GM21825 (cell line): ENCODE data around the gene SLC26A9.
"Not testable (repeated sequence)": the region's sequence is repeated elsewhere in the genome, so short reads cannot be mapped to it uniquely, and the experiment has no call there.

Experiments
- ATAC-seq: cut with Tn5 transposase; IDR thresholded peaks from one replicate; pipeline ENCODE4 v1.9.1; 2021; ENCODE audit warnings: mild to moderate bottlenecking, moderate library complexity; ENCODE audit not compliant: unreplicated experiment

Gene SLC26A9

DNA sequence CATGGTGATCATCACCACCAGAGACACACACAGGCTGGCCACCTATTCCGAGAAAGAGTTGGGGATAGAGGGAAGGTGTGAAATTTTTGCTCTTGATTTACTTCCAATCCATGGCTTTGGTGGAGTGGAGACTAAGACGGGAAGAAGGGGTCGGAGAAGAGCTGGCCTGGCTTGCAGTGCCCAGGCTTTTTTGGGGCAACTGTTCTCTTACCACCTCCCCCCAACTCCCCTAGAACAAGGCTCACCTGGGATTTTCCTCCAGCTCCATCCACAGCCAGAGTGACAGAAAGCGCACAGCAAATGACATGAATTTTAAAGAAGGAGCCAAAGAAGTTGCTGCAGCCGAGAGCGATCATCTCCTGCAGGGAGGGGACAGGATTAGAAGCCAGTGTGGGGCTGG is 16.0 kb downstream of the SLC26A9 start:
- no peak for ATAC-seq

DNA sequence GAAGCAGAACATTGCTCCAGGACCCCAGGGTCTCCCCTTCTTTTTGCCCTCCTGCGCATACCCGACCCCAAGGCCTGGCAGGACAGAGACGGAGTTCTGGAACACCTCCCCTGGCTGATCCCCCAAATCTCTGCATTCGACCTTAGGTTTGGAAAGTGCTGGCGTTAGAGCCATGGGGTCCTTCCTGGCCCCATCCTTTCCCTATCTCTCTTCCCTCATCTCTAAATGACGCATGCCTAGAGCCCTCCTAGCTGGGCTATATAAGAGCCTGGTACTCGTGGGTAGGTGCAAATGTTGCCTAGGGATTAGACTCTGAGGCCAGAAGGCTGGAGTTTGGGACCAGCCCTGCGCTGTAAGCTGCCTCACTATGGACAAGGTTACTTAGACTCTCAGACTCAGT is 16.6 kb downstream of the SLC26A9 start:
- no peak for ATAC-seq

- ATAC-seq = no peak
These were observed 17.0 kb downstream of the SLC26A9 start for GRCh38 chr1:205926213-205926612.

DNA sequence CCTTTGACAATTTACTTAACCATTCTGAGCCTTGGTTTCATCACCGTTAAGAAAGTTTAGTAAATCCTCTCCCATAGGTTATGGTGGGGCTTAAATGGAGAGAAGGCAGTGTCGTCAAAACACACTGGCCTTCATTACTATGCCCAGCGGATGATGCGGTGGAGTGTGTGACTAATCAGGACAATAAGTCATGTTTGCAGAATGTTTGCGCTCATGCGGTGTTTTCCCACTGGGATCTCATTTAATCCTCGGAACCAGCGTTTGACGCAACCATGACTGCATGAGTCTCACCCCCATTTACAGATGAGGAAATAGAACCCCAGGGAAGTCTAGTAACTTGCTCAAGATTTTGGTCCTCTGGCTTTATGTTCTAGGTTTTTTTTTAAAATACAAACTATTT is 17.5 kb downstream of the SLC26A9 start:
- ATAC-seq = no peak

DNA sequence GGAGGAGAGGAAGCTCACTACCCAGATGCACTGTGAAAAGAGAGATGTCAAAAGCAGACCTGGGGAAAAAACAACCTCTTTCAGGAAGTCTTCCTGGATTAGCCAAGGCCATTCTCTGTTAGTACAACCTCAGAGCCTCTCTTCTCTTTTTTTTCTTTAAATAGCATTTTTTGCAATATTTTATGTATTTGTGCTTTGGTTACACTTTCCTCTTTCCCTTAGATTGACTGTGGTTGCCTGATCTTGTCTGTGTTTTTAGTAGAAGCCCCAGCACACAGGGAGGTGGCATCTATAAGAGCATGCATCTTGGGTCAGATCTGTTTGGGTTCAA is 18.8 kb downstream of the SLC26A9 start:
- ATAC-seq = no peak

GRCh38 chr1:205923651-205924459 is 19.4 kb downstream of the SLC26A9 start:
- ATAC-seq = no peak

DNA sequence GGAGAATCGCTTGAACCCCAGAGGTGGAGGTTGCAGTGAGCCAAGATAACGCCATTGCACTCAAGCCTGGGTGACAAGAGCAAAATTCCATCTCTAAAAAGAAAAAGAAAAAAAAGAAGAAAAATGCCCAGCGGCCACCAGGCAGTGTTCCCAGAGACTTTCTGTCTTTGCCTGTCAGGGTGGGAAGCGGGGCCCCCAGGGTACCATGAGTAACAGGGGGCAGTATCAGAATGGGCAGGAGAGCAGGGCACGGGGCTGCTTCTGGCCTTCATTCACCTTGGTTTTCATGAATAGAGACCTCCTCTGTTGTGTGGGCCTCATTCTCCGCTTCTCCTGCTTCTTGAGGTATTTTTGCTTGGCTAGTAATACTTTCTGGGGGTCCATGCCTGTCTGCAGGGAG is 20.4 kb downstream of the SLC26A9 start:
- no peak for ATAC-seq

DNA sequence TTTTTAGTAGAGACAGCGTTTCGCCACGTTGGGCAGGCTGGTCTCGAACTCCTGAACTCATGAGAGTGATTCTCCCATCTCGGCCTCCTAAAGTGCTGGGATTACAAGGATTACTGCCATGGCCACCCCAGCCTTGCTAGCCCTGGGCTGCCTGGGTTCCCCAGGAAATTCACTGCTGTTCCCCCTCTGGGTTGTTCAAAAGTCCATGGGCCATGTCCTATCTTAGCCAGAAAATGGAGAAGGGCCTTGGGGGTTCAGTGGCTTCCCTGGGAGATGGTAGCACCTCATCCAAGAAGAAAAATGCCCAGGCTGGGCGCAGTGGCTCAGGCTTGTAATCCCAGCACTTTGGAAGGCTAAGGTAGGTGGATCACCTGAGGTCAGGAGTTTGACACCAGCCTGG is 20.9 kb downstream of the SLC26A9 start:
- no peak for ATAC-seq

- ATAC-seq = no peak
These were observed 21.7 kb downstream of the SLC26A9 start for GRCh38 chr1:205921570-205921909.

DNA sequence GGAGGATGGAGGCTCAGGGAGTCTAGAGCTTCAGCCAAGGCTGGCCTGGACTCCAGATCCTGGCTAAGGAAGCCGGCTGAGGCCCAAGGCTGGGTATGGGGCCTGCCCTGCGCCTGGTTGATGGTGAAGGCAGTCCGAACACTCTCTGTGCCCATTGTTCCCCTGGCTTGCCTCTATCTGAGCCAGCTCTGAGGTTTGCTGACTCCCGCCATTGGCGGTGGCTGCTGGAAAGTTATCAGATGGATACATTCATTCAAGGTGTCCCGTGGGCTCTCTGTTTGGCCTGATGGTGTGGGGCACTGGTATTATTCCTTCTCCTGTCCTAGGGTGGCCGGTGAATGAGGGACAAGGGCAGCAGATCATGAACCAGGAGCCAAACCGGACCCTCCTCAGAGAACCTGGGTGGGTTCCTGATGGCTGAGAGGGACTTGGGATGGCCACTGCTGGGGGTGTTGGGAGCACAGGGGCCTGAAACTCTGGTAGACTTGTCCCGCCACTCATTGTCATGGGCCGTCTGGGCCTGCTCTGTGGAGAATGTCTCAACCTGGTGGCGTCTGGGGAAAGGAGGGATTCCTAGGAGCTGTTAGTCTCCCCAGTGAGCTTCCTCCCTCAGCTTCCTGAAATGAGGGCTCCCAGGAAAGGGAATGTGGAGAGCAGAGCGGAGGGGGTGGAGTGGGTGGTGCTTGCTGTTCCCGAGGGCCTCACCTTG is 22.2 kb downstream of the SLC26A9 start:
- ATAC-seq = no peak

DNA sequence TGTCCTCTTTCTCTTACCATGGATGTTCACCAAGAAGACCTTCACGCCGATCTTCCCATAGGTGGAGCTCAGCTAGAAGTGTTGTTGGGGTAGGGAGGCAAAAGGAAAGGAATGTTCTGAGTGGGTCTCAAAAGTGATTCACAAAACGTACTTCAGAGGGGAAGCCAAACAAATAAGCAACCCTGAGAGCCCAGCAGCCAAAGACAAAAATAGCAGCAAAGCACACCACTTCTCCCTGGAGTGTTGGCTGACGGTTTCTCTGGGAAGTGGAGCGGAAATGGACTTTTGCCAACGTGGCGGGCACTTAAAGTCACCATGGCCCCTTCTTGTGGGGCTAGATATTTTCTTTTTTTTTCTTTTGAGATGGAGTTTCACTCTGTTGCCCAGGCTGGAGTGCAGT is 23.1 kb downstream of the SLC26A9 start:
- no peak for ATAC-seq

DNA sequence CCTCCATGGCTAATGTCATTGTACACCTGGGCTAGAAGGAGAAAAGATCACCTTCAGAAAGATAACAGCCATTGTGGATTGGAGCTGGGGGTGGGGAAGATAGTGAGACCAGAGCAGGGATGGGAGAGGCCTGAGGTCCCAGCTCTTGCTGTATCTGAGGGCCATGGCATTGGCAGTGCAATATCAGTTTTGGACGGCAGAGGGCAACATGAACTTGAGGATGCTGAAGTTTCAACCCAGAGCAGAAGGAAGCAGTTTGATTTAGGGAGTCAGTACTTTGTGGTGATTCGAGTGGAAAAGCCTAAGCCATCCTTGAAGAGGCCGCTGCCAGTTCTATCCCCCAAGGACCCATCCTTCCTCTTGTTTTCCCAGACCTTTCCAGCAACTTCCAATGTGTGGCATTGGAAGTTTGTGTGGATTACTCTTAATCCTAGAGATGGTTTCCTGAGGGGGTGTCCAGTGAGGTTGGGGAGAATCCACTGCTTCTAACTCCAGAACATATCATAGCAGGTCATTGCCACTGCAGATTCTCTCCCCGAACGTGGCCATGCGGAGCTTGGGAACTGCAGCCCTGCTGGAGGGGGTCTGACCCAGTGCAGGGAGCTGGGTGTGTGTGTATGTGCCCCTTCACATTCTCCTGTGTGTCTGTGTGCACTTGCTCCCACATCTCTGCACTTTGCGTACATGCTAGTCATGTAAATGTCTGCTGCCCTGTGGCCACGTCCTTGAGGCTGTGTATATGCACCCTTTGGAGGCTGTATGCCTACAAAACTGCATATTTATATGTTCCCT is 24.1 kb downstream of the SLC26A9 start:
- no peak for ATAC-seq

DNA sequence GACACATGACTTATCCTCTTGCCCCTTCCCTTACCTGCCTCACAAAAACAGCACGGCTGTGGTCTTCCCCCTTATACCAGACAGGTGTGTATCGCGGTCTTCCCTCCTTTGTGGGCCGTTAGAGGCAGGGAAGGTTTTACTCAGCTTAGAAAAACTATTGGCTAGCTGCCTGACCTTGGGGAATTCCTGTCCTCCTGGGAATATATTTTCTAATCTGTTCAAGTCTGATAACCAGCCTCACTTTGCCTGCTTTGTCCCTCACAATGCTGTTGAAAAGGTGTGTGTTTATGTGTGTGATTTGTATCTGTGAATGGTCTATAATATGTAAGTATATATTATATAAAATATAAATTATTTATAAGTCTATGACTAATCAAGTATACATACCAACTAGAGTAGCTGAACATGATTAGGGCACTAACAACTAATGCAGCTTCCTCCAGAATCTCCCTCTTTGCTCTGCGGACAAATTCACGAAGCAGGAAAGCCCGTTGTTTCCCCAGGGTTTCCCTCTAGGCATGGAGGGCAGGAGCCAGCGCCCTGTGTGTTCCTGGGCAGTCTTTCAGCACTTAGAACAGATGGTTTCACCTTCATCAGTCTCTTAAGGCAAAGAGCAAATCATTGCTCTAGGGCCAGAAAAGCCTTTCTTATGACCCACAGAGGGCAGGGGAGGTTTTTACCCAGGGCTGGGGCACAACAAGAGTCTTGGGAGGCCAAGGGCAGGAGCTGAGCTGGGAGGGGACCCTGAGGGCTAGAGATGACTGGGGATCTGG is 25.6 kb downstream of the SLC26A9 start:
- no peak for ATAC-seq

GRCh38 chr1:205916541-205916940 is 26.7 kb downstream of the SLC26A9 start:
- ATAC-seq = no peak

GRCh38 chr1:205915354-205915990 is 27.8 kb downstream of the SLC26A9 start:
- no peak for ATAC-seq

DNA sequence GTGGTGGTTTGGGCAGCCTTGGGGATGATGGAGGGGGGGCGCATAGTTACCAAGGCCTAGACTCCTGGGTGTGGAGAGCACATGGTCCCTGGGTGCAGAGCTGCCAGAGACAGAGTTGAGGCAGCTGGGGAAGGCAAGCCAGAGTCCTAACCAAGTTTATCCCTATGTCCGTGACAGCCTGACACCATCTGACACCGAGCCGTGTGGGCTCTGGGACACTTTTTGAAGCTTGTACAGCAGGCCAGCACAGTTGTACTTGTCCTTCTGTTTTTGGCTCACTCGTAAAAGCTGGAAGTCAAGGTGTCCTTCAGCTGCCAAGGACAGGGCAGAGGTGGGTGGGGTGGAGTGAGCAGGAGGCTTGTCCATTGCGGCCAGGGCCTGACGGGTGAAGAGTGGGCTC is 28.5 kb downstream of the SLC26A9 start:
- no peak for ATAC-seq

DNA sequence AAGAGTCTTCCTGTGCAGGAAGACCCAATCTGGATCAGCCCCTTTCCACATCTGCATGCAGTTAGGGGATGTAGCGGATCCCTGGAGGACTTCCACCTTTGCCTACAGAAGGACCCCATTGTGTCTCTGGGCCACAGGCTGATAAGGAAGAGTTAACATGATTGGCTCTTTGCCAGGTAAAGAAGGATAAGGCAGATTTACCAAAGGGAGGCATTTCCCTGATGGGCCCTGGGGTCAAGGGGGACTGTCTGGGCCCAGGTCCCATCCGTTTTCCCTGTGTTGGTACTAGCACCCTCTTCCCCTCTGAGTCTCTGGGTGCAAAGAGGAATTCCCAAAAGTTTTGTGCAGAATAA is 29.1 kb downstream of the SLC26A9 start:
- ATAC-seq = no peak

- ATAC-seq = no peak
These were observed 29.7 kb downstream of the SLC26A9 start for GRCh38 chr1:205913451-205914154.

DNA sequence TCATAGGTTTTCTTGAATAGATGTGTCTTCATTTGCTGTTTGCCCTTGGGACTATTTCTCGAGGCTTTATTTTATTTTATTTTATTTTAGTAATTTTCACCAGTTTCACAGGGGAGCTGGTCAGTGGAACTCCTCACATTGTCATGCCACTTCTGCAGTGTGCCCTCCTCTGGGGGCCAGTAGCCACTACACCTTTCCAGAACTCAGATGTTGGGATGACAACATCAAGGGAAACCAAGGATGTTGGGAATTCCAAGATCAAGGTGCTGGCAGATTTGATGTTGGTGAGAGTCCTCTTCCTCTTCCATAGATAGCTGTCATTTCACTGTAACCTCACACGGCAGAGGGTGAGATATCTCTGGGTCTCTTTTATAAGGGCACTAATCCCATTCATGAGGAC is 35.5 kb downstream of the SLC26A9 start:
- ATAC-seq = no peak

DNA sequence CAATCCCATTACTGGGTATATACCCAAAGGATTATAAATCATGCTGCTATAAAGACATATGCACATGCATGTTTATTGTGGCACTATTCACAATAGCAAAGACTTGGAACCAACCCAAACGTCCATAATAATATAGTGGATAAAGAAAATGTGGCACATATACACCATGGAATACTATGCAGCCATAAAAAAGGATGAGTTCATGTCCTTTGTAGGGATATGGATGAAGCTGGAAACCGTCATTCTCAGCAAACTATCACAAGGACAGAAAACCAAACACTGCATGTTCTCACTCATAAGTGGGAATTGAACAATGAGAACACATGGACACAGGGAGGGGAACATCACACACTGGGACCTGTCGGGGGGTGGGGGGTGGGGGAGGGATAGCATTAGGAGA is 38.2 kb downstream of the SLC26A9 start:
- not testable (repeated sequence) for ATAC-seq
